HG03460 (cell line): ENCODE measurements around the gene LAMA5.

Source experiments
- ATAC-seq: cut with Tn5 transposase; IDR thresholded peaks from one replicate; pipeline ENCODE4 v1.9.1; 2021; ENCODE audit not compliant: unreplicated experiment

The LAMA5 gene

GRCh38 chr20:62359491-62360121 is 7.5 kb downstream of the LAMA5 start:
- no peak for ATAC-seq

DNA sequence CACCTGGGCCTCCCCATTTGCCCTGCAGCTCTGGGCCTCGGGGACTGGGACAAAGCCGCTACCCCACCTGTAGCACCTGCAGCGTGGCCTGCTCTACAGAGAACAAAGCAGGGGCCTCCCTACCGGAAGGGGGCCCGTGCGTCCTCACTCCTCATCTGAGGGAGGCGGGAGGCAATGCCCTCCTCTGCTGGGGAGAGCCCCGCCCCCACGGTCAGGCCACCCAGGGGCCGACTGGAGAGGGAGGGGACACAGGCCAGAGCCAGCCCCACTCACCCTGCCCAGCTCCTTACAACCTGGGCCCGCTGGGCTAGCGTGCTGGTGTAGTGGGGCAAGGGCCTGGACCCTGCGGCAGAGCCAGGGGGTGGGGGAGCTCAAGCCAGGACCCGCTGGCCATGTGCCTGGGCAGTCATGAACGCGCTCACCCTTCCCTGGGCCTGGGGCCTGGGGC is 8.0 kb downstream of the LAMA5 start:
- no peak for ATAC-seq

- no peak for ATAC-seq
These were observed 8.7 kb downstream of the LAMA5 start for GRCh38 chr20:62358171-62359042.

GRCh38 chr20:62357681-62358080 is 9.4 kb downstream of the LAMA5 start:
- ATAC-seq: no peak

DNA sequence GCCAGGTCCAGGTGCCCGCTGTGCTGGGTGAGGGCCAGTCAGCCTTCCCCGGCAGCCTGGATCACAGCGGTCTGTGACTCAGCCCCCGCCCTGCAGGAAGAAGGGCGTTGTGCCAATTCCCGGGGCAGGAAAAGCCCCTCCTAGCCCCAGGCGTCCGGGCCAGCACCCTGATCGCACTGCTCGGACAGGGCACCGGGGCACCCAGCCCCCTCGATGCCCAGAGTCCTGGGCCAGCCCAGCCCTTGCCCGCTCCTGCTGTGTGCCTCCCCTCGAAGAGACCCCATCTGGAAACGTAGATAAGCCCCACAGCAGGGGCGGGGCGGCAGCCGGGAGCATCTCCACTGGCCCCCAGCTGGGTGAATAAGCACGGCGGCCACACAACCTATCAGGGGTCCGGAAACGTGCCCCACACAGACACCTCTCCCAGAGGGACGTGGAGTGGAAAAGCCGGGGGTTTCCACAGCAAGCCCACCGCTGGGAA is 9.9 kb downstream of the LAMA5 start:
- no peak for ATAC-seq

DNA sequence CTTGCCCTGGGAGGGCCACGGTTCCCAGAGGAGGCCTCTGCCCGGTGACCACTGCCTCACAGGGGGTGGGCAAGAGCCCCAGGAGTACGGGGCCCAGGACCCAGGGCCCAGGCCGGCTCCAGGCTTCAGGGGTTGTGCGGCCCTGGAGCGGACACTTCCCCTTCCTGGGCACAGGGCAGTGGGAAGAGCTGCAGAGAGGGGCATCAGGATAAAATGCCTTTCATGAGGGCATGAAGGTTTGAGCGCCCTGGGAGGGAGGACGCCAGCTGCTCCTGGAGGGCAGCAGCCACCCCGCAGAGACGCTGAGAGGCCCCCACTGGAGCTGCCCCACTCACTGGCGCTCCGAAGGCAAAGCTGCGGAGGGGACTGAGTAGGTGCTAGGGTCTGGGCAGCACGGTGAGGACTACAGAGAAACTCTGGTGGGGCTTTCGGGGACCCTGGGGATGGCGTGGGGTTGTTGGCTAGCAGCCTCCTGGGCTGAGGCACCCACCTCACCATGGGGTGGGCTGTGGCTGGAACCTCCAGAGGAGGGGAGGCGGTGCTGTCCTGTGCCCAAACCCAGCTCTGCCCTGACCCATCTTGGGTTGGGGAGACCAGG is 10.4 kb downstream of the LAMA5 start:
- ATAC-seq: no peak

DNA sequence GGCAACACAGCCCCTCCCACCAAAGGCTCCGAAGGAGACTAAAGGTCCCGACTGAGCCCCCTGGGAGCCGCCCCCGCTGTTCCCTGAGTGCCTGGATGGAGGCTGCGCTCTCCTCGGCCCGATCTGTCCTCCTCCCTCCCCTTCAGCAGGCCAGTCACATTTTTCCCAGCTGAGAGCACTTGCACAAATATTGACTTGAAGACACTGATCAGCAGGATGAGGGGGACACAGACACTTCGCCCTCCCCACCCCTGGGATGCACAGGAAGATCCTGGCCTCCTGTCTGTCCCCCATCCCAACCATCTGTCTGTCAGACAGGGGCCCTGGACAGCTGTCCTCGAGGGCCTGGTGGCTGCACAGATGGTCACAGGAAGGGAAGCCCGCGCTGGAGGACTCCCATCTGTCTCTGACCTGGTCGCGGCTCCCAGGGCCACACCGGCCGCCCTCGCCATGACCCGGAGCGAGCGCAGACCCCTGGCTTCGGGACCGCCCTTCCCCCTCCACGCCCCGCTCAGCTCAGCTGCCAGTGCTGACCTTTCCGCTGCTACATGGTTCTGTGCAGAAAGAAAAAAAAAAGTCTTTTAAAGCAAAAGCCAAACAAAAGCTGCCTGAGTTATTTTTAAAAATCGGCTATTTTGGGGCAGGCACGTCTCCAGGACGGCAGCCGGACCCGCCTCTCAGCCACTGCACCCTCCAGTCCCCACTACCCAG is 11.1 kb downstream of the LAMA5 start:
- ATAC-seq: no peak

- ATAC-seq: no peak
These were observed 11.6 kb downstream of the LAMA5 start for GRCh38 chr20:62355516-62355877.

GRCh38 chr20:62354811-62355341 is 12.2 kb downstream of the LAMA5 start:
- no peak for ATAC-seq

- ATAC-seq: no peak
These were observed 12.9 kb downstream of the LAMA5 start for GRCh38 chr20:62354031-62354808.

GRCh38 chr20:62353289-62354030 is 13.7 kb downstream of the LAMA5 start:
- ATAC-seq: no peak

GRCh38 chr20:62352402-62353288 is 14.5 kb downstream of the LAMA5 start:
- ATAC-seq: no peak

- no peak for ATAC-seq
These were observed 15.4 kb downstream of the LAMA5 start for GRCh38 chr20:62351469-62352401.

GRCh38 chr20:62350629-62351422 is 16.3 kb downstream of the LAMA5 start:
- ATAC-seq: no peak

DNA sequence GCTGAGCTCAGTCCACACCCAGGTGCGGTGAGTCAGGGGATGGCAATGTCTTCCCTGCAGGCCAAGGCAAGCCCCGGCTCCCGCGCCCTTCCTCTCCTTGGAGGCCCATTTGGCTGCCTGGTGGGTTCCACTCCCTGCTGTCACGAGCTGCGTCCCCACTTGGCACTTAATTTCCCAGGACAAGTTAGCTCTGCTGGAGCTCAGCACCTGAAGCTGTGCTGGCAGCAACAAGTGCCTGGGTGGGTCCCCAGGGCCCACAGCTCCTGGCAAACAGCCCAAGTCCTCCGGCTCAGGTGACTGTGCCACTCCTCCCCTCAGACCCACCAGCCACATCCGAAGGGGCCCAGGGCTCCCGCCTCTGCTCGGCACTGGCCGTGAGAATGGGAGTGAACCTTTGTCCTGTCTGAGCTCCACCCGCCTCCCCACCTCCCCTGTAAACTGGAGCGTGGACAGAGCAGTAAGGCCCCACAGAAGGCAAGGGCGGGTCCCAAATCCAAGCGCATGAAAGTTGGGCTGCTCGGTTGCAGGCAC is 16.9 kb downstream of the LAMA5 start:
- ATAC-seq: no peak

DNA sequence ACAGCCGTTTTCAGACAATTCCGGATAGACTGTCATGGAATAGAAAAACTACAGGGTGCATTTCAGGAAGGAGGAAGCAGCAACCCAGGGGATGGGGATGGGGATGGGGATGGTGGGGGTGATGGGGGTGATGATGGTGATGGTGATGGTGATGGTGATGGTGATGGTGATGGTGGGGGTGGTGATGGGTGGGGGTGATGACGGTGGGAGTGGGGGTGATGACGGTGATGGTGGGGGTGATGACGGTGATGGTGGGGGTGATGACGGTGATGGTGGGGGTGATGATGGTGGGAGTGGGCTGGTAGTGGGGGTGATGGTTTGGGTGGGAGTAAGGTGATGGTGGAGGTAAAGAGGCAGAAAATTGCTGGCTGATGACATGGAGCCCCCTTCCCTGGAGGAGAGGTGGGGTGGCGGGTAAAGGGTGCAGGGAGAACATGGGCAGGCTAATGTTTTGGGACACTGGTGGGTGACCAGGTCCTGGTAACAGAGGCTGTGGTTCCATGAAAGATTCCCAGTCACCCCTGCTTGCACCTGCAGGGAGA is 17.5 kb downstream of the LAMA5 start:
- no peak for ATAC-seq
